NCI-H2196 treated with DMSO at 0.1 percent for 48 hours (cell line): Measurements from ENCODE around the gene ST6GALNAC6.
A peak's percentile ranks its signal among the peaks of the same experiment; 100 is the strongest.
"Not testable (repeated sequence)": the region's sequence is repeated elsewhere in the genome, so short reads cannot be mapped to it uniquely, and the experiment has no call there.

Source experiments
- DNase-seq: peaks from one replicate; lab custom pipeline; 2025; ENCODE audit not compliant: unreplicated experiment; lab: John Stamatoyannopoulos, UW

ST6GALNAC6 gene

GRCh38 chr9:127875306-127875966 is 24.0 kb downstream of the ST6GALNAC6 start:
- no peak for DNase-seq

GRCh38 chr9:127874301-127875221 is 24.8 kb downstream of the ST6GALNAC6 start:
- no peak for DNase-seq

- DNase-seq, result peak; percentile 49
These were observed 25.5 kb downstream of the ST6GALNAC6 start for GRCh38 chr9:127873886-127874285.

- DNase-seq, result no peak
These were observed 26.1 kb downstream of the ST6GALNAC6 start for GRCh38 chr9:127873223-127873691.

- no peak for DNase-seq
These were observed 26.8 kb downstream of the ST6GALNAC6 start for GRCh38 chr9:127872369-127873222.

GRCh38 chr9:127871531-127871930 is 27.9 kb downstream of the ST6GALNAC6 start:
- DNase-seq, result no peak

- no peak for DNase-seq
These were observed 28.5 kb downstream of the ST6GALNAC6 start for GRCh38 chr9:127870887-127871286.

- DNase-seq, result not testable (repeated sequence)
These were observed 29.3 kb downstream of the ST6GALNAC6 start for GRCh38 chr9:127870153-127870491.

- DNase-seq, result peak; percentile 72
These were observed 29.9 kb downstream of the ST6GALNAC6 start for GRCh38 chr9:127869310-127870152.

GRCh38 chr9:127868278-127868902 is 31.0 kb downstream of the ST6GALNAC6 start:
- no peak for DNase-seq

- DNase-seq, result no peak
These were observed 31.8 kb downstream of the ST6GALNAC6 start for GRCh38 chr9:127867356-127868277.

GRCh38 chr9:127866535-127866934 is 32.9 kb downstream of the ST6GALNAC6 start:
- no peak for DNase-seq

GRCh38 chr9:127865645-127866464 is 33.5 kb downstream of the ST6GALNAC6 start:
- DNase-seq, result no peak

- no peak for DNase-seq
These were observed 36.2 kb downstream of the ST6GALNAC6 start for GRCh38 chr9:127863191-127863621.

- DNase-seq, result no peak
These were observed 37.1 kb downstream of the ST6GALNAC6 start for GRCh38 chr9:127862075-127863011.

GRCh38 chr9:127860779-127861178 is 38.6 kb downstream of the ST6GALNAC6 start:
- no peak for DNase-seq

- DNase-seq, result no peak
These were observed 39.1 kb downstream of the ST6GALNAC6 start for GRCh38 chr9:127860260-127860659.
